HG03103 (cell line): ENCODE measurements around the gene MAML3.
A peak's percentile ranks its signal among the peaks of the same experiment; 100 is the strongest.
"Not testable (repeated sequence)": the region's sequence is repeated elsewhere in the genome, so short reads cannot be mapped to it uniquely, and the experiment has no call there.

Experiments
- ATAC-seq: cut with Tn5 transposase; IDR thresholded peaks from one replicate; pipeline ENCODE4 v1.9.1; 2021; ENCODE audit warnings: low read depth; ENCODE audit not compliant: unreplicated experiment

Gene MAML3

GRCh38 chr4:139973015-139973414 is 181.0 kb downstream of the MAML3 start:
- ATAC-seq = no peak

GRCh38 chr4:139972305-139972704 is 181.7 kb downstream of the MAML3 start:
- ATAC-seq = no peak

GRCh38 chr4:139971111-139971510 is 182.9 kb downstream of the MAML3 start:
- no peak for ATAC-seq

- no peak for ATAC-seq
Observed at GRCh38 chr4:139969635-139970266, 184.2 kb downstream of the MAML3 start.

GRCh38 chr4:139968831-139969230 is 185.2 kb downstream of the MAML3 start:
- ATAC-seq = no peak

- no peak for ATAC-seq
Observed at GRCh38 chr4:139966383-139966782, 187.6 kb downstream of the MAML3 start.

GRCh38 chr4:139965789-139966188 is 188.2 kb downstream of the MAML3 start:
- ATAC-seq = no peak

GRCh38 chr4:139963708-139964107 is 190.3 kb downstream of the MAML3 start:
- ATAC-seq = no peak

- no peak for ATAC-seq
Observed at GRCh38 chr4:139962130-139962684, 191.8 kb downstream of the MAML3 start.

GRCh38 chr4:139961344-139961946 is 192.5 kb downstream of the MAML3 start:
- no peak for ATAC-seq

- no peak for ATAC-seq
Observed at GRCh38 chr4:139959396-139959795, 194.6 kb downstream of the MAML3 start.

- ATAC-seq = no peak
Observed at GRCh38 chr4:139958739-139959098, 195.3 kb downstream of the MAML3 start.

- no peak for ATAC-seq
Observed at GRCh38 chr4:139957986-139958738, 195.8 kb downstream of the MAML3 start.

GRCh38 chr4:139957065-139957464 is 196.9 kb downstream of the MAML3 start:
- no peak for ATAC-seq

- no peak for ATAC-seq
Observed at GRCh38 chr4:139956507-139957017, 197.4 kb downstream of the MAML3 start.

- ATAC-seq = no peak
Observed at GRCh38 chr4:139955600-139955999, 198.4 kb downstream of the MAML3 start.

GRCh38 chr4:139954512-139954911 is 199.5 kb downstream of the MAML3 start:
- no peak for ATAC-seq

- no peak for ATAC-seq
Observed at GRCh38 chr4:139951021-139951420, 203.0 kb downstream of the MAML3 start.

GRCh38 chr4:139950568-139950967 is 203.4 kb downstream of the MAML3 start:
- peak; percentile 93 for ATAC-seq

GRCh38 chr4:139944916-139945315 is 209.1 kb downstream of the MAML3 start:
- ATAC-seq = not testable (repeated sequence)

GRCh38 chr4:139943277-139943676 is 210.7 kb downstream of the MAML3 start:
- ATAC-seq = no peak
